Activated gamma-delta T cell treated with anti-CD3 and anti-CD28 coated beads, Interleukin-2, amount 50 U/mL, for 16 hours (primary cell): ENCODE measurements around the gene CFAP54.
"Not testable (repeated sequence)": the region's sequence is repeated elsewhere in the genome, so short reads cannot be mapped to it uniquely, and the experiment has no call there.

Experiments used
- DNase-seq: peaks from one replicate; pipeline ENCODE4 v3.0.0-alpha.2; 2020; ENCODE audit warnings: low read depth

Gene CFAP54

GRCh38 chr12:96635844-96636243 lies 146.5 kb downstream of the CFAP54 start:
- DNase-seq, result no peak

- DNase-seq, result no peak
Measured at GRCh38 chr12:96636895-96637294, 147.5 kb downstream of the CFAP54 start.

- DNase-seq, result no peak
Measured at GRCh38 chr12:96648923-96649322, 159.5 kb downstream of the CFAP54 start.

GRCh38 chr12:96652870-96653269 lies 163.5 kb downstream of the CFAP54 start:
- no peak for DNase-seq

GRCh38 chr12:96658075-96658474 lies 168.7 kb downstream of the CFAP54 start:
- no peak for DNase-seq

GRCh38 chr12:96669786-96670185 lies 180.4 kb downstream of the CFAP54 start:
- no peak for DNase-seq

GRCh38 chr12:96670334-96670899 lies 181.0 kb downstream of the CFAP54 start:
- DNase-seq, result no peak

- DNase-seq, result not testable (repeated sequence)
Measured at GRCh38 chr12:96675519-96675918, 186.1 kb downstream of the CFAP54 start.

- DNase-seq, result no peak
Measured at GRCh38 chr12:96677363-96677762, 188.0 kb downstream of the CFAP54 start.

- DNase-seq, result no peak
Measured at GRCh38 chr12:96687719-96688118, 198.3 kb downstream of the CFAP54 start.

- DNase-seq, result no peak
Measured at GRCh38 chr12:96698521-96698920, 209.1 kb downstream of the CFAP54 start.

GRCh38 chr12:96698965-96699364 lies 209.6 kb downstream of the CFAP54 start:
- no peak for DNase-seq

GRCh38 chr12:96701856-96702255 lies 212.5 kb downstream of the CFAP54 start:
- DNase-seq, result no peak

- no peak for DNase-seq
Measured at GRCh38 chr12:96710127-96710745, 220.9 kb downstream of the CFAP54 start.

GRCh38 chr12:96711364-96711763 lies 222.0 kb downstream of the CFAP54 start:
- DNase-seq, result no peak

- DNase-seq, result no peak
Measured at GRCh38 chr12:96714199-96714598, 224.8 kb downstream of the CFAP54 start.

- no peak for DNase-seq
Measured at GRCh38 chr12:96719660-96720362, 230.4 kb downstream of the CFAP54 start.

GRCh38 chr12:96720363-96720705 lies 231.0 kb downstream of the CFAP54 start:
- no peak for DNase-seq

- DNase-seq, result not testable (repeated sequence)
Measured at GRCh38 chr12:96729466-96729865, 240.1 kb downstream of the CFAP54 start.

GRCh38 chr12:96729886-96730285 lies 240.5 kb downstream of the CFAP54 start:
- DNase-seq, result no peak

- DNase-seq, result no peak
Measured at GRCh38 chr12:96743606-96744005, 254.2 kb downstream of the CFAP54 start.

GRCh38 chr12:96749999-96750398 lies 260.6 kb downstream of the CFAP54 start:
- DNase-seq, result no peak

- no peak for DNase-seq
Measured at GRCh38 chr12:96751626-96752025, 262.2 kb downstream of the CFAP54 start.

- DNase-seq, result no peak
Measured at GRCh38 chr12:96752211-96752610, 262.8 kb downstream of the CFAP54 start.
